ENCODE measurements around the gene FNDC10. TPM values are rescaled to one million over a fixed set of nuclear protein-coding genes. Genes with fewer than 3 reads are reported as not detected.
"Not testable (repeated sequence)": the region's sequence is repeated elsewhere in the genome, so short reads cannot be mapped to it uniquely, and the experiment has no call there.

FNDC10 gene
- total RNA-seq, 1 donor from 2014 or later = 0.60 TPM

- peaks cover 44% of the 10 kb centered on the region for H3K36me3 Mint-ChIP-seq (ENCODE audit: low read depth)
- no peak for TF ChIP-seq CTCF (IDR thresholded peaks at IDR 0.05)
- no peaks in the 10 kb centered on the region for H3K9me3 Mint-ChIP-seq
- H3K27ac Mint-ChIP-seq = no peak overlapping the region
- no peak overlapping the region for H3K4me3 Mint-ChIP-seq
- POLR2A ChIA-PET = no interaction called here
- CTCF ChIA-PET = no interaction called here
- H3K4me1 Mint-ChIP-seq = peaks cover 4% of the 10 kb centered on the region
- no peaks in the 10 kb centered on the region for H3K27me3 Mint-ChIP-seq
- intact Hi-C loops (cut with micrococcal nuclease) = no loop called here
- no peak for ATAC-seq (ENCODE audit: low read depth)
- no peak for DNase-seq
Observed at GRCh38 chr1:1560178-1560577, 39.8 kb downstream of the FNDC10 start.

- ChIA-PET POLR2A (no interaction called here), CTCF (no interaction called here)
- DNase-seq = no peak
- Mint-ChIP-seq H3K9me3 (no peaks in the 10 kb centered on the region), H3K27ac (peak overlapping the region; percentile 1), H3K27me3 (no peaks in the 10 kb centered on the region), H3K36me3 (ENCODE audit: low read depth) (peaks cover 33% of the 10 kb centered on the region), H3K4me3 (no peak overlapping the region), H3K4me1 (peaks cover 4% of the 10 kb centered on the region)
- intact Hi-C loops (cut with micrococcal nuclease) = no loop called here
- ATAC-seq (ENCODE audit: low read depth) = no peak
- TF ChIP-seq CTCF (IDR thresholded peaks at IDR 0.05) = no peak
Observed at GRCh38 chr1:1559066-1559465, 40.9 kb downstream of the FNDC10 start.

- peaks cover 29% of the 10 kb centered on the region for H3K36me3 Mint-ChIP-seq (ENCODE audit: low read depth)
- POLR2A ChIA-PET = no interaction called here
- H3K9me3 Mint-ChIP-seq = no peaks in the 10 kb centered on the region
- intact Hi-C loops (cut with micrococcal nuclease) = no loop called here
- CTCF ChIA-PET = no interaction called here
- H3K4me1 Mint-ChIP-seq = peaks cover 4% of the 10 kb centered on the region
- peak overlapping the region; percentile 1 for H3K27ac Mint-ChIP-seq
- TF ChIP-seq CTCF (IDR thresholded peaks at IDR 0.05) = no peak
- DNase-seq (no peak), ATAC-seq (ENCODE audit: low read depth) (no peak)
- H3K27me3 Mint-ChIP-seq = no peaks in the 10 kb centered on the region
- no peak overlapping the region for H3K4me3 Mint-ChIP-seq
Observed at GRCh38 chr1:1558591-1558990, 41.3 kb downstream of the FNDC10 start.

GRCh38 chr1:1557688-1558087, 42.2 kb downstream of the FNDC10 start:
- H3K27me3 Mint-ChIP-seq; intact Hi-C loops (cut with micrococcal nuclease); CTCF ChIA-PET; H3K9me3 Mint-ChIP-seq; POLR2A ChIA-PET; ATAC-seq (ENCODE audit: low read depth); H3K4me3 Mint-ChIP-seq; H3K4me1 Mint-ChIP-seq; DNase-seq: not testable (repeated sequence)
- Mint-ChIP-seq H3K27ac (peak overlapping the region; percentile 41), H3K36me3 (ENCODE audit: low read depth) (peaks cover 21% of the 10 kb centered on the region)

GRCh38 chr1:1556961-1557360, 43.0 kb downstream of the FNDC10 start:
- peaks cover 14% of the 10 kb centered on the region for H3K36me3 Mint-ChIP-seq (ENCODE audit: low read depth)
- H3K4me1 Mint-ChIP-seq; DNase-seq; H3K9me3 Mint-ChIP-seq; ATAC-seq (ENCODE audit: low read depth); H3K27ac Mint-ChIP-seq; H3K27me3 Mint-ChIP-seq; CTCF ChIA-PET; intact Hi-C loops (cut with micrococcal nuclease); POLR2A ChIA-PET; H3K4me3 Mint-ChIP-seq: not testable (repeated sequence)

DNA sequence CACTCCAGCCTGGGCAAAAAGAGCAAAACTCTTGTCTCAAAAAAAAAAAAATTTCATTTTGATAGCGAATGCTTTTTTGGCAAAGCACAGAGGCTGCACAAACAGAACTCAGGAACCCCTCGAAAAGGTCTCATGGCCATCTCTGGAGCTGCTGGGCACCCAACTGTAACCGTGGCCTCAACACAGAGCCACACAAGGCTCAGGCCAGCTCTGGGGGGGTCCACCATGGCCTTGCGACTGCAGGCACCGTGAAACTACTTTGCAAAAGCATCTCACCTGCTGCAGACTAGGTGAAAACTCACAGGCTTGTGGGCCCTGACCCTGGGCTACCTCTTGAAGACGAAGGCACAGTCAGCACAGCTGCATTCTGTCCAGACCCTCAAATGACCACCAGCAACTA, 43.4 kb downstream of the FNDC10 start:
- CTCF ChIA-PET = no interaction called here
- TF ChIP-seq CTCF (IDR thresholded peaks at IDR 0.05) = no peak
- Mint-ChIP-seq H3K27me3 (no peaks in the 10 kb centered on the region), H3K4me3 (no peak overlapping the region), H3K4me1 (peaks cover 1% of the 10 kb centered on the region), H3K27ac (peak overlapping the region; percentile 41), H3K36me3 (ENCODE audit: low read depth) (peaks cover 9% of the 10 kb centered on the region), H3K9me3 (no peaks in the 10 kb centered on the region)
- no peak for DNase-seq
- no peak for ATAC-seq (ENCODE audit: low read depth)
- POLR2A ChIA-PET = no interaction called here
- intact Hi-C loops (cut with micrococcal nuclease) = no loop called here
